Activated CD8-positive, alpha-beta T cell treated with anti-CD3 and anti-CD28 coated beads for 36 hours (primary cell): ENCODE measurements around the gene DOC2A. TPM values are rescaled to one million over a fixed set of nuclear protein-coding genes. Genes with fewer than 3 reads are reported as not detected.
"Not testable (repeated sequence)": the region's sequence is repeated elsewhere in the genome, so short reads cannot be mapped to it uniquely, and the experiment has no call there.

Experiments used
- ATAC-seq: fragments of 200-7000 bp; cut with Tn5 transposase; one replicate; pipeline ENCODE4 v1.10.0; 2021; ENCODE audit warnings: mild to moderate bottlenecking, moderate library complexity
- CTCF ChIA-PET: fragments of 350-600 bp; sonication (Branson Sonifier 250); formaldehyde crosslinking; loops from one replicate; lab custom pipeline; 2021; ENCODE audit warnings: antibody characterized with exemption; lab: Charles Lee
- POLR2A ChIA-PET: fragments of 350-600 bp; sonication (Branson Sonifier 250); formaldehyde crosslinking; loops from one replicate; lab custom pipeline; 2021; ENCODE audit warnings: antibody characterized with exemption; lab: Charles Lee
- DNase-seq: peaks from one replicate; pipeline ENCODE4 v3.0.0-alpha.2; 2020
- H3K27ac Mint-ChIP-seq: one replicate; pipeline ENCODE4 v1.8.0; 2021; ENCODE audit warnings: mild to moderate bottlenecking, mixed read lengths
- H3K27me3 Mint-ChIP-seq: one replicate; pipeline ENCODE4 v1.8.0; 2021; ENCODE audit warnings: mixed read lengths
- H3K36me3 Mint-ChIP-seq: one replicate; pipeline ENCODE4 v1.8.0; 2021; ENCODE audit warnings: low read depth, mixed read lengths
- H3K4me1 Mint-ChIP-seq: one replicate; pipeline ENCODE4 v1.8.0; 2021; ENCODE audit warnings: low read depth, mixed read lengths
- H3K4me3 Mint-ChIP-seq: one replicate; pipeline ENCODE4 v1.8.0; 2021; ENCODE audit warnings: mild to moderate bottlenecking, moderate library complexity, mixed read lengths
- H3K9me3 Mint-ChIP-seq: one replicate; pipeline ENCODE4 v1.8.0; 2021; ENCODE audit warnings: mixed read lengths
- CTCF ChIP-seq: fragments of 200-600 bp; IDR thresholded peaks from one replicate; pipeline ENCODE4 v1.8.0; 2022; ENCODE audit warnings: antibody characterized with exemption, mild to moderate bottlenecking
- intact Hi-C: fragments of 100-400 bp; cut with micrococcal nuclease; formaldehyde crosslinking; loops from one replicate; pipeline ENCODE4 v1.10.0; 2022
- total RNA-seq, 2 experiments: library from RNA; stranded (reverse); gene quantifications; one replicate each; pipeline ENCODE4 v1.2.3, GENCODE V29; 2021

DOC2A gene
- total RNA-seq, 2 experiments from 2014 or later, result 0.68 to 1.8 TPM

GRCh38 chr16:30046588-30046987, 35.8 kb upstream of the DOC2A start:
- Mint-ChIP-seq H3K4me1 (peaks cover 2% of the 10 kb centered on the region), H3K36me3 (no peaks in the 10 kb centered on the region), H3K4me3 (no peak overlapping the region), H3K27ac (no peak overlapping the region), H3K27me3 (no peaks in the 10 kb centered on the region), H3K9me3 (no peaks in the 10 kb centered on the region)
- TF ChIP-seq CTCF, result no peak
- ATAC-seq (no peak), DNase-seq (no peak)
- CTCF ChIA-PET, result interaction anchor here (0.6 to 3.0 kb wide), 3 partner anchors 8 to 91 kb away, joined by 3 to 20 read pairs (median 3); partner anchors contain the start of gene TLCD3B
- POLR2A ChIA-PET, result interaction anchor here (0.6 kb wide), 1 partner anchor 28 kb away, joined by 3 read pairs; no protein-coding TSS in a partner anchor
- intact Hi-C loops, result no loop called here

DNA sequence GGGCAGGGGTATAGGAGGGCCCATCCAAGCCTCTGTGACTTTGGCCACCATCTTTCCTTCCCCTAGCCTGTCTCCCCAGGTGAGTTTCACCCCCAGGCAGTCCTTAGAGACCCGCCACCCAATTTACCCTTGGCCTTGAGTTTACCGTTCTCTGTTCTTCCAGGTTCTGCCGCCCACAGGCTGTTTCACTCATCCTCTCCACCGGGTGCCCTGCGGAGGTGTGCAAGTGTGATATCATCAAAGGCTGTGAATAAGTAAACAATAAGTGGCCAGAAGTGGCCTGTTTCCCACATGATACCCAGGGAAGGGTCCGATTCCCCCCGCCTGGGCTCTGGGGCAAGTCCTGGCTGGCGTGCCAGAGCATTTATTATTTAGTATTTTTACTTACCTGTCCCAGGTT, 35.4 kb upstream of the DOC2A start:
- DNase-seq (no peak), ATAC-seq (no peak)
- CTCF ChIA-PET, result interaction anchor here (0.8 kb wide), 1 partner anchor 9 kb away, joined by 3 read pairs; no protein-coding TSS in a partner anchor
- intact Hi-C loops, result no loop called here
- no peaks in the 10 kb centered on the region for H3K9me3 Mint-ChIP-seq
- no peaks in the 10 kb centered on the region for H3K27me3 Mint-ChIP-seq
- H3K4me1 Mint-ChIP-seq, result no peaks in the 10 kb centered on the region
- H3K27ac Mint-ChIP-seq, result no peak overlapping the region
- H3K4me3 Mint-ChIP-seq, result no peak overlapping the region
- no peaks in the 10 kb centered on the region for H3K36me3 Mint-ChIP-seq
- TF ChIP-seq CTCF, result no peak
- POLR2A ChIA-PET, result interaction anchor here (0.6 to 1.3 kb wide), 2 partner anchors 28 to 50 kb away, joined by 3 read pairs; partner anchors contain the start of gene INO80E

- no peaks in the 10 kb centered on the region for H3K36me3 Mint-ChIP-seq
- no peaks in the 10 kb centered on the region for H3K9me3 Mint-ChIP-seq
- intact Hi-C loops, result no loop called here
- H3K4me1 Mint-ChIP-seq, result no peaks in the 10 kb centered on the region
- peaks cover 1% of the 10 kb centered on the region for H3K27me3 Mint-ChIP-seq
- no peak for DNase-seq
- ATAC-seq, result no peak
- H3K4me3 Mint-ChIP-seq, result no peak overlapping the region
- CTCF ChIA-PET, result interaction anchor here (1.1 to 2.5 kb wide), 6 partner anchors 10 to 203 kb away, joined by 3 to 13 read pairs (median 4); partner anchors contain the start of genes TBX6 and TLCD3B
- TF ChIP-seq CTCF, result peak; percentile 54
- no peak overlapping the region for H3K27ac Mint-ChIP-seq
- POLR2A ChIA-PET, result no interaction called here
These were observed 31.0 kb upstream of the DOC2A start for GRCh38 chr16:30041841-30042240.

GRCh38 chr16:30040690-30041089, 29.9 kb upstream of the DOC2A start:
- ATAC-seq, H3K36me3 Mint-ChIP-seq, H3K4me3 Mint-ChIP-seq, H3K4me1 Mint-ChIP-seq, H3K9me3 Mint-ChIP-seq, DNase-seq, POLR2A ChIA-PET, H3K27me3 Mint-ChIP-seq, intact Hi-C loops, H3K27ac Mint-ChIP-seq: not testable (repeated sequence)
- CTCF ChIA-PET, result interaction anchor here (1.2 to 2.4 kb wide), 3 partner anchors 9 to 23 kb away, joined by 3 to 13 read pairs (median 4); partner anchors contain the start of gene TLCD3B

GRCh38 chr16:30040221-30040620, 29.4 kb upstream of the DOC2A start:
- no peaks in the 10 kb centered on the region for H3K9me3 Mint-ChIP-seq

More at GRCh38 chr16:30040221-30040620, 29.4 kb upstream of the DOC2A start:
- Mint-ChIP-seq H3K4me3 (no peak overlapping the region), H3K36me3 (no peaks in the 10 kb centered on the region), H3K4me1 (no peaks in the 10 kb centered on the region), H3K27me3 (peaks cover 4% of the 10 kb centered on the region), H3K27ac (no peak overlapping the region)
- no peak for ATAC-seq
- CTCF ChIA-PET, result interaction anchor here (0.6 to 2.4 kb wide), 5 partner anchors 8 to 340 kb away, joined by 3 to 13 read pairs (median 4); partner anchors contain the start of gene TLCD3B
- POLR2A ChIA-PET, result no interaction called here
- TF ChIP-seq CTCF, result no peak
- intact Hi-C loops, result no loop called here
- no peak for DNase-seq
